ENCODE data around the gene MRPL34. TPM values are rescaled to one million over a fixed set of nuclear protein-coding genes. Genes with fewer than 3 reads are reported as not detected.

Gene MRPL34
- total and polyA plus RNA-seq, 12 donors: 122 to 301 (median 155) TPM

- Histone ChIP-seq H3K27me3 (no peaks in the 10 kb centered on the region), H3K9me3 (peaks cover 0 to 16% (median 6%) of the 10 kb centered on the region in 11 donors), H3K36me3 (peaks cover 0 to 48% (median 0%) of the 10 kb centered on the region in 9 donors), H3K4me1 (peaks cover 0 to 24% (median 4%) of the 10 kb centered on the region in 9 donors), H3K4me3 (no peak overlapping the region), H3K27ac (no peak overlapping the region)
- 29 to 64% methylated on average over 1 of the region's 1 CpG for WGBS, 2 donors
- ATAC-seq (no peak), DNase-seq (no peak)
- no peak for TF ChIP-seq CTCF (IDR thresholded peaks at IDR 0.05)
- intact Hi-C loops (cut with DNase I): loop anchor here in 1 of 10 donors (2.0 kb wide), 1 partner anchor 23 kb away; no protein-coding TSS in a partner anchor
These were observed 45.7 kb upstream of the MRPL34 start for GRCh38 chr19:17259934-17260333.

GRCh38 chr19:17260842-17261325, 44.8 kb upstream of the MRPL34 start:
- peak; percentile 82 to 96 (median 87) for TF ChIP-seq CTCF (IDR thresholded peaks at IDR 0.05)
- Histone ChIP-seq H3K4me1 (peaks cover 0 to 34% (median 5%) of the 10 kb centered on the region in 9 donors), H3K27ac (no peak overlapping the region), H3K27me3 (no peaks in the 10 kb centered on the region), H3K36me3 (peaks cover 0 to 38% (median 0%) of the 10 kb centered on the region in 9 donors), H3K4me3 (peak overlapping the region in 2 of 10 donors; percentile 11 to 63), H3K9me3 (peaks cover 0 to 16% (median 6%) of the 10 kb centered on the region in 11 donors)
- 24 to 26% methylated on average over 15 of the region's 15 CpGs for WGBS, 2 donors
- peak; percentile 67 to 86 (median 80) for ATAC-seq
- intact Hi-C loops (cut with DNase I): loop anchor here in 1 of 10 donors (2.0 kb wide), 1 partner anchor 22 kb away; no protein-coding TSS in a partner anchor
- peak; percentile 77 to 86 for DNase-seq

GRCh38 chr19:17262557-17262956, 43.1 kb upstream of the MRPL34 start:
- TF ChIP-seq CTCF (IDR thresholded peaks at IDR 0.05): no peak
- Histone ChIP-seq H3K27me3 (no peaks in the 10 kb centered on the region), H3K4me1 (peaks cover 0 to 44% (median 10%) of the 10 kb centered on the region in 9 donors), H3K36me3 (peaks cover 0 to 28% (median 0%) of the 10 kb centered on the region in 9 donors), H3K9me3 (peaks cover 0 to 16% (median 6%) of the 10 kb centered on the region in 11 donors), H3K4me3 (peak overlapping the region in 9 of 10 donors; percentile 47 to 71 (median 61)), H3K27ac (peak overlapping the region in 6 of 10 donors; percentile 4 to 95 (median 64))
- no peak for DNase-seq
- intact Hi-C loops (cut with DNase I): no loop called here
- WGBS, 2 donors: 50 to 55% methylated on average over 16 of the region's 16 CpGs
- ATAC-seq: no peak

- peaks cover 0 to 17% (median 3%) of the 10 kb centered on the region in 9 donors for H3K36me3 ChIP-seq
- WGBS, 2 donors: 67 to 68% methylated on average over 23 of the region's 23 CpGs
- ATAC-seq: no peak
- DNase-seq: no peak
- H3K4me1 ChIP-seq: peaks cover 2 to 52% (median 20%) of the 10 kb centered on the region in 9 donors
- H3K27ac ChIP-seq: peak overlapping the region; percentile 70 to 96 (median 87)
- no peak for TF ChIP-seq CTCF (IDR thresholded peaks at IDR 0.05)
- intact Hi-C loops (cut with DNase I): no loop called here
- H3K4me3 ChIP-seq: peak overlapping the region; percentile 41 to 71 (median 60)
- peaks cover 0 to 12% (median 6%) of the 10 kb centered on the region in 11 donors for H3K9me3 ChIP-seq
- no peaks in the 10 kb centered on the region for H3K27me3 ChIP-seq
These were observed 41.7 kb upstream of the MRPL34 start for GRCh38 chr19:17263712-17264640.

All from heart right ventricle (tissue), 16 donors.